Nephron (organoid): Measurements from ENCODE around the gene ZCCHC2.

Source experiments
- H3K27ac Mint-ChIP-seq, 3 experiments: 2 replicates each; pipeline ENCODE4 v1.8.0; 2020; ENCODE audit warnings: mixed read lengths in 3 of 3, mild to moderate bottlenecking in 2 of 3, moderate library complexity in 1 of 3
- H3K27me3 Mint-ChIP-seq: 2 replicates; pipeline ENCODE4 v1.8.0; 2021; ENCODE audit warnings: low read depth, mild to moderate bottlenecking, moderate library complexity, mixed read lengths
- H3K36me3 Mint-ChIP-seq: 2 replicates; pipeline ENCODE4 v1.8.0; 2020; ENCODE audit warnings: low read depth, mixed read lengths
- H3K4me1 Mint-ChIP-seq: 2 replicates; pipeline ENCODE4 v1.8.0; 2020; ENCODE audit warnings: mixed read lengths
- H3K4me3 Mint-ChIP-seq, 3 experiments: 2 replicates each; pipeline ENCODE4 v1.8.0; 2020; ENCODE audit warnings: mild to moderate bottlenecking in 3 of 3, mixed read lengths in 3 of 3, moderate library complexity in 2 of 3
- H3K9me3 Mint-ChIP-seq: 2 replicates; pipeline ENCODE4 v1.8.0; 2020; ENCODE audit warnings: mixed read lengths
- CTCF ChIP-seq, 3 experiments: fragments of 200-600 bp; sonication (generic); IDR thresholded peaks; one replicate each; pipeline ENCODE4 v1.5.0; 2021; ENCODE audit warnings: antibody characterized with exemption in 3 of 3; ENCODE audit not compliant: unreplicated experiment in 3 of 3

The ZCCHC2 gene

DNA sequence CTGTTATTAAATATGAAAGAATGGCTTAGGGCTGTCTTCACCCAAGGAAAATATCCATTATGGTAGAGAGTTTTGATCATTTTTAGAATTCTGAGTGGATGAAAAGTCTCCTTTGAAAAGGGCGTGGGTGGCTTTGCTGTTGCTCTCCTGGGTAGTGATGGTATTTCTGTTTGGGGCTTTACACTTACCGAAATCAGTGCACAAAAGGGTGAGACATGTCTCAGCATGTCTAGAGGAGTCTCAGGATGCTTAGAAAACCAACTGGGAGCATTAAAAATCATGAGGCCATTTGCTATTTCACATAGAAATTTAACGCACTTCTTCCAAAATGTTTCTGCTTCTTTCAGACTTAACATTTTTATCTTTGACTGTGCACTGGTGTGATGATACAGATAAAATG is 49.6 kb downstream of the ZCCHC2 start:
- no peak for TF ChIP-seq CTCF (IDR thresholded peaks at IDR 0.05; ENCODE audit: unreplicated experiment in 3 of 3)
- no peak overlapping the region for H3K27ac Mint-ChIP-seq
- H3K27me3 Mint-ChIP-seq, result no peaks in the 10 kb centered on the region
- peaks cover 80% of the 10 kb centered on the region for H3K36me3 Mint-ChIP-seq
- no peak overlapping the region for H3K4me3 Mint-ChIP-seq
- H3K4me1 Mint-ChIP-seq, result peaks cover 3% of the 10 kb centered on the region
- H3K9me3 Mint-ChIP-seq, result peaks cover 3% of the 10 kb centered on the region

- Mint-ChIP-seq H3K4me3 (no peak overlapping the region), H3K27ac (no peak overlapping the region), H3K9me3 (peaks cover 3% of the 10 kb centered on the region), H3K27me3 (no peaks in the 10 kb centered on the region), H3K36me3 (peaks cover 79% of the 10 kb centered on the region), H3K4me1 (peaks cover 12% of the 10 kb centered on the region)
- TF ChIP-seq CTCF (IDR thresholded peaks at IDR 0.05; ENCODE audit: unreplicated experiment in 3 of 3), result no peak
Measured at GRCh38 chr18:62574776-62575175, 52.0 kb downstream of the ZCCHC2 start.

DNA sequence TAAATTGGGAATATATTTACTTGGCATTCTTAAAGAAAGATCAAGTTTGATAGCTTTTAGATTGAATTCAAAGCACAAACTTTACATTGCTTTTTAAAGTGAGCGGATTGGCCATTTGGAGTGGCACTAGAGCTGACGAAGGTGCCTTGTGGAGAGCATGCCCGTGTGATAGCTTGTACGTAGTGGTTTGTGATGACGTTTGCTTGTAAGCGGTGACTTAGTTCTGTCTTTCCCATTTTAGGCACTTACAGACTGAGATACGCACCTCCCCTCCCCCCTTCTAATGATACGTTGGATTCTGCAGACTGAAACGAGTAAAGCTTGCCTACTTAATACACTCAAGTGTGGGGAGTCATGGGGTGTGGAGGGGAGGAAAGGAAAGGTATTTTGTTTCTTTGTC is 53.4 kb downstream of the ZCCHC2 start:
- Mint-ChIP-seq H3K27ac (no peak overlapping the region), H3K27me3 (no peaks in the 10 kb centered on the region)

DNA sequence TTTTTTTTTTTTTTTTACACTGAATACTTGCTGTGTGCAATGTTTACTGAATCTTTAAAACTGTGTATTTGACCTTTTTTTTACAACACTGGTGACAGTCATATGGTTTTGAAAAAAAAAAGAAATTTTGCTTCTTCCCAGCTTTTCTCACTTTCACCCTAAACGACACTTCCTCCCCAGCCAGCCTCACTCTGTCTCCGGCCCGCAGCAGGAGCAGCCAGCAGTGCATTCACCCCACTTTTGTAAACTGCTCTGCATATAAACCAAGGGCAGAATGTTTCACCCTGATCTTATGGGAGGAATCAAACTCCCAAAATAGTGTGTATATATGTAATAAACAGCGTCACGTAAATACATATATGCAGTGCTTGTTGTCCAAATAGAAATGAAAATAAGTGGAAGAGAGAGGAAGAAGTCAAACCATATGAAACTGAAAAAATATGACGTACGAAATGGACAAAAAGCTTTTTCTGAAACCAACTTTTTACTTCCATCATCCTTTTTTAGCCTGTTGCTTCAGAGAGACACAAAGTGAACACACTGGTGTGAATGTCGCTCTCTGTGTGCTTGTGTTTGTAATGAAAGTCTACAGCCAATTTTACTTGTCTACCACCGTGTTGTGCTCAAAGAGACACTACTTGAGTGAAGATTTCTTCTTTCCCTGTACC is 54.2 kb downstream of the ZCCHC2 start:
- H3K4me3 Mint-ChIP-seq, result no peak overlapping the region
- H3K27ac Mint-ChIP-seq, result no peak overlapping the region
- TF ChIP-seq CTCF (IDR thresholded peaks at IDR 0.05; ENCODE audit: unreplicated experiment in 3 of 3), result no peak
- H3K4me1 Mint-ChIP-seq, result peaks cover 12% of the 10 kb centered on the region
- no peaks in the 10 kb centered on the region for H3K9me3 Mint-ChIP-seq
- H3K36me3 Mint-ChIP-seq, result peaks cover 66% of the 10 kb centered on the region
- H3K27me3 Mint-ChIP-seq, result no peaks in the 10 kb centered on the region

More for the DNA sequence above, 53.4 kb downstream of the ZCCHC2 start:
- H3K36me3 Mint-ChIP-seq, result peaks cover 69% of the 10 kb centered on the region
- H3K9me3 Mint-ChIP-seq, result no peaks in the 10 kb centered on the region
- no peak for TF ChIP-seq CTCF (IDR thresholded peaks at IDR 0.05; ENCODE audit: unreplicated experiment in 3 of 3)
- peaks cover 12% of the 10 kb centered on the region for H3K4me1 Mint-ChIP-seq
- H3K4me3 Mint-ChIP-seq, result no peak overlapping the region

- H3K27me3 Mint-ChIP-seq, result no peaks in the 10 kb centered on the region
- H3K9me3 Mint-ChIP-seq, result no peaks in the 10 kb centered on the region
- no peak overlapping the region for H3K4me3 Mint-ChIP-seq
- H3K36me3 Mint-ChIP-seq, result peaks cover 62% of the 10 kb centered on the region
- no peak overlapping the region for H3K27ac Mint-ChIP-seq
- TF ChIP-seq CTCF (IDR thresholded peaks at IDR 0.05; ENCODE audit: unreplicated experiment in 3 of 3), result no peak
- H3K4me1 Mint-ChIP-seq, result peaks cover 12% of the 10 kb centered on the region
Measured at GRCh38 chr18:62577765-62578164, 54.9 kb downstream of the ZCCHC2 start.

DNA sequence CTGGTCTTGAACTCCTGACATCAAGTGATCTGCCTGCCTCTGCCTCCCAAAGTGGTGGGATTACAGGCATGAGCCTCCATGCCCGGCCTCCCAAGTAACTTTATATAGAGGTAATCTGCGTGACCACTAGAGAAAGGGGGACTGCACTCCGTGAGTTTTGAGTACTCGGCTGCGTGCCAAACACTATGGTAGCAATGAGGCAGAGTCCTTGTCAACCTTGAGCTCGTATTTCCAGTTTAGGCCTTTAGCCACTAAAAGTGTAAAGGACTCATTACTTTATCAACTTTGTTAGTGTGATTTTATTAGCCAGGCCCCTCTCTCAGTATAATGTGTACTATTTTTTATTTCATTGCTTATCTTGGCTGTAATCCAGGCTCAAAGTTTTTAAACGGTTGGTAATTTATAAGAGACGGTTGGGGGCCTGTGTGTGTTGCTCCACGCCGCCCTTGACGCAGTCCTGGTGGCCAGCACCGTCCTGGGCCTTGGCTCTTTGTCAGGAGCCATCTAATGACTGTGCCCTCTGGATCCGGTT is 56.2 kb downstream of the ZCCHC2 start:
- H3K27ac Mint-ChIP-seq, result no peak overlapping the region
- peaks cover 14% of the 10 kb centered on the region for H3K4me1 Mint-ChIP-seq
- H3K27me3 Mint-ChIP-seq, result no peaks in the 10 kb centered on the region
- H3K9me3 Mint-ChIP-seq, result no peaks in the 10 kb centered on the region
- H3K4me3 Mint-ChIP-seq, result no peak overlapping the region
- peaks cover 56% of the 10 kb centered on the region for H3K36me3 Mint-ChIP-seq
- no peak for TF ChIP-seq CTCF (IDR thresholded peaks at IDR 0.05; ENCODE audit: unreplicated experiment in 3 of 3)
